Stimulated activated naive CD4-positive, alpha-beta T cell (primary cell): ENCODE results near the gene PBRM1.

Source experiments
- DNase-seq, 6 experiments: peaks; one replicate each; lab custom pipeline; 2025; lab: John Stamatoyannopoulos, UW

PBRM1 gene

GRCh38 chr3:52670621-52671521 is 14.8 kb downstream of the PBRM1 start:
- no peak for DNase-seq

GRCh38 chr3:52663098-52663497 is 22.6 kb downstream of the PBRM1 start:
- DNase-seq = no peak

- no peak for DNase-seq
These were observed 25.7 kb downstream of the PBRM1 start for GRCh38 chr3:52660046-52660445.

- DNase-seq = no peak
These were observed 29.8 kb downstream of the PBRM1 start for GRCh38 chr3:52655895-52656294.

GRCh38 chr3:52651592-52651991 is 34.1 kb downstream of the PBRM1 start:
- DNase-seq = no peak

GRCh38 chr3:52650439-52650838 is 35.3 kb downstream of the PBRM1 start:
- DNase-seq = no peak

GRCh38 chr3:52649461-52650210 is 36.1 kb downstream of the PBRM1 start:
- no peak for DNase-seq

- DNase-seq = no peak
These were observed 40.2 kb downstream of the PBRM1 start for GRCh38 chr3:52645549-52645948.

GRCh38 chr3:52636673-52637072 is 49.0 kb downstream of the PBRM1 start:
- DNase-seq = no peak

GRCh38 chr3:52633786-52634185 is 51.9 kb downstream of the PBRM1 start:
- no peak for DNase-seq

- DNase-seq = no peak
These were observed 60.7 kb downstream of the PBRM1 start for GRCh38 chr3:52625041-52625440.

GRCh38 chr3:52623234-52623792 is 62.4 kb downstream of the PBRM1 start:
- no peak for DNase-seq

GRCh38 chr3:52620580-52620979 is 65.1 kb downstream of the PBRM1 start:
- DNase-seq = no peak

- DNase-seq = no peak
These were observed 70.5 kb downstream of the PBRM1 start for GRCh38 chr3:52615166-52615565.

- DNase-seq = no peak
These were observed 71.0 kb downstream of the PBRM1 start for GRCh38 chr3:52614689-52615088.

- no peak for DNase-seq
These were observed 76.3 kb downstream of the PBRM1 start for GRCh38 chr3:52609316-52609815.

- DNase-seq = no peak
These were observed 77.4 kb downstream of the PBRM1 start for GRCh38 chr3:52608337-52608736.

GRCh38 chr3:52606373-52607085 is 79.2 kb downstream of the PBRM1 start:
- no peak for DNase-seq

GRCh38 chr3:52600258-52600657 is 85.5 kb downstream of the PBRM1 start:
- no peak for DNase-seq

- no peak for DNase-seq
These were observed 89.0 kb downstream of the PBRM1 start for GRCh38 chr3:52596658-52597265.

- DNase-seq = no peak
These were observed 92.6 kb downstream of the PBRM1 start for GRCh38 chr3:52593103-52593502.
